ENCODE results near the gene RHOT2.

Gene RHOT2

GRCh38 chr16:678209-678857 lies 10.4 kb downstream of the RHOT2 start:
- H3K27ac ChIP-seq (ENCODE audit: low read length, poor library complexity, severe bottlenecking) = no peak overlapping the region
- 92% methylated on average over 21 of the region's 21 CpGs for WGBS

GRCh38 chr16:678858-679813 lies 11.2 kb downstream of the RHOT2 start:
- peak overlapping the region; percentile 88 for H3K4me2 ChIP-seq (ENCODE audit: low read length, poor library complexity, severe bottlenecking)
- H3K23ac ChIP-seq (ENCODE audit: low read length in 2 of 2) = no peak overlapping the region
- peak overlapping the region; percentile 10 to 92 for H3K4ac ChIP-seq (ENCODE audit: low read depth in 1 of 2, low read length in 2 of 2)
- no peak overlapping the region for H2BK120ac ChIP-seq (ENCODE audit: low read depth, low read length)
- peaks cover 68% of the 10 kb centered on the region for H3K4me1 ChIP-seq (ENCODE audit: control insufficient read depth, insufficient read depth, low read depth, low read length)
- peak overlapping the region; percentile 83 for H3K27ac ChIP-seq (ENCODE audit: low read length, poor library complexity, severe bottlenecking)
- peak overlapping the region; percentile 52 to 80 for H3K4me3 ChIP-seq (ENCODE audit: insufficient read depth in 1 of 2, low read depth in 1 of 2, low read length in 2 of 2)
- peak overlapping the region; percentile 50 to 95 for H3K18ac ChIP-seq (ENCODE audit: low read depth in 1 of 2, low read length in 2 of 2)
- H4K8ac ChIP-seq (ENCODE audit: low read length) = peak overlapping the region; percentile 86
- H3K79me1 ChIP-seq (replicated peaks; ENCODE audit: low read length, poor library complexity, severe bottlenecking) = peaks cover 6% of the 10 kb centered on the region
- H3K36me3 ChIP-seq (ENCODE audit: control insufficient read depth in 1 of 2, insufficient read depth in 2 of 2, low read depth in 1 of 2, low read length in 2 of 2) = peaks cover 22 to 51% of the 10 kb centered on the region in 2 experiments
- H4K91ac ChIP-seq (ENCODE audit: low read length) = peak overlapping the region; percentile 70
- 38% methylated on average over 46 of the region's 52 CpGs for WGBS
- peak overlapping the region in 1 of 2 experiments; percentile 92 for H3K14ac ChIP-seq (ENCODE audit: low read length in 2 of 2)
- peak overlapping the region; percentile 1 for H2AK5ac ChIP-seq (ENCODE audit: low read length, severe bottlenecking)
- peak overlapping the region; percentile 15 for H2BK15ac ChIP-seq (ENCODE audit: low read depth, poor library complexity, severe bottlenecking)
- peak overlapping the region; percentile 55 for H3K9ac ChIP-seq (ENCODE audit: low read length)
- peak overlapping the region; percentile 33 for H2AFZ ChIP-seq (ENCODE audit: low read depth, low read length)
- H2BK12ac ChIP-seq (ENCODE audit: low read length in 2 of 2) = peak overlapping the region; percentile 14 to 70
- no peaks in the 10 kb centered on the region for H3K27me3 ChIP-seq (ENCODE audit: control insufficient read depth in 1 of 2, insufficient read depth in 1 of 2, low read length in 2 of 2)
- H3K9me3 ChIP-seq (ENCODE audit: control insufficient read depth, low read length) = no peaks in the 10 kb centered on the region
- no peak overlapping the region for H2BK5ac ChIP-seq (ENCODE audit: low read depth, low read length, poor library complexity, severe bottlenecking)
- peak; percentile 67 for DNase-seq

More at GRCh38 chr16:678209-678857, 10.4 kb downstream of the RHOT2 start:
- Histone ChIP-seq H3K4me2 (ENCODE audit: low read length, poor library complexity, severe bottlenecking) (no peak overlapping the region), H2BK5ac (ENCODE audit: low read depth, low read length, poor library complexity, severe bottlenecking) (no peak overlapping the region), H3K4me1 (ENCODE audit: control insufficient read depth, insufficient read depth, low read depth, low read length) (peaks cover 62% of the 10 kb centered on the region), H2BK15ac (ENCODE audit: low read depth, poor library complexity, severe bottlenecking) (no peak overlapping the region), H3K4me3 (ENCODE audit: insufficient read depth in 1 of 2, low read depth in 1 of 2, low read length in 2 of 2) (no peak overlapping the region), H3K9me3 (ENCODE audit: control insufficient read depth, low read length) (no peaks in the 10 kb centered on the region), H3K14ac (ENCODE audit: low read length in 2 of 2) (no peak overlapping the region), H4K91ac (ENCODE audit: low read length) (no peak overlapping the region), H3K4ac (ENCODE audit: low read depth in 1 of 2, low read length in 2 of 2) (no peak overlapping the region), H3K79me1 (replicated peaks; ENCODE audit: low read length, poor library complexity, severe bottlenecking) (peaks cover 2% of the 10 kb centered on the region), H2BK12ac (ENCODE audit: low read length in 2 of 2) (no peak overlapping the region), H3K36me3 (ENCODE audit: control insufficient read depth in 1 of 2, insufficient read depth in 2 of 2, low read depth in 1 of 2, low read length in 2 of 2) (peaks cover 24 to 53% of the 10 kb centered on the region in 2 experiments), H2BK120ac (ENCODE audit: low read depth, low read length) (no peak overlapping the region), H3K18ac (ENCODE audit: low read depth in 1 of 2, low read length in 2 of 2) (no peak overlapping the region), H3K27me3 (ENCODE audit: control insufficient read depth in 1 of 2, insufficient read depth in 1 of 2, low read length in 2 of 2) (no peaks in the 10 kb centered on the region), H3K23ac (ENCODE audit: low read length in 2 of 2) (no peak overlapping the region), H3K9ac (ENCODE audit: low read length) (no peak overlapping the region), H2AFZ (ENCODE audit: low read depth, low read length) (no peak overlapping the region), H4K8ac (ENCODE audit: low read length) (no peak overlapping the region), H2AK5ac (ENCODE audit: low read length, severe bottlenecking) (peak overlapping the region; percentile 1)
- no peak for DNase-seq

GRCh38 chr16:679814-680624 lies 12.1 kb downstream of the RHOT2 start, which contains the start of gene STUB1:
STUB1 (plus strand) TSS chr16:680410; CDS start chr16:680526, 116 bp downstream.
- Histone ChIP-seq H3K9me3 (ENCODE audit: control insufficient read depth, low read length) (no peaks in the 10 kb centered on the region), H3K4me1 (ENCODE audit: control insufficient read depth, insufficient read depth, low read depth, low read length) (peaks cover 71% of the 10 kb centered on the region), H3K14ac (ENCODE audit: low read length in 2 of 2) (peak within 1 kb of the TSS in 1 of 2 experiments; percentile 92), H2AK5ac (ENCODE audit: low read length, severe bottlenecking) (no peak within 1 kb of the TSS), H3K4ac (ENCODE audit: low read depth in 1 of 2, low read length in 2 of 2) (peak within 1 kb of the TSS; percentile 91 to 92), H2BK5ac (ENCODE audit: low read depth, low read length, poor library complexity, severe bottlenecking) (peak within 1 kb of the TSS; percentile 20), H3K18ac (ENCODE audit: low read depth in 1 of 2, low read length in 2 of 2) (peak within 1 kb of the TSS; percentile 58 to 99), H3K4me2 (ENCODE audit: low read length, poor library complexity, severe bottlenecking) (peak within 1 kb of the TSS; percentile 88), H2AFZ (ENCODE audit: low read depth, low read length) (peak within 1 kb of the TSS; percentile 81), H4K8ac (ENCODE audit: low read length) (peak within 1 kb of the TSS; percentile 92), H3K9ac (ENCODE audit: low read length) (peak within 1 kb of the TSS; percentile 94), H4K91ac (ENCODE audit: low read length) (peak within 1 kb of the TSS; percentile 83), H3K23ac (ENCODE audit: low read length in 2 of 2) (peak within 1 kb of the TSS in 1 of 2 experiments; percentile 85), H2BK15ac (ENCODE audit: low read depth, poor library complexity, severe bottlenecking) (peak within 1 kb of the TSS; percentile 15), H3K4me3 (ENCODE audit: insufficient read depth in 1 of 2, low read depth in 1 of 2, low read length in 2 of 2) (peak within 1 kb of the TSS; percentile 80 to 93), H3K27ac (ENCODE audit: low read length, poor library complexity, severe bottlenecking) (peak within 1 kb of the TSS; percentile 88), H3K79me1 (replicated peaks; ENCODE audit: low read length, poor library complexity, severe bottlenecking) (peaks cover 8% of the 10 kb centered on the region), H2BK12ac (ENCODE audit: low read length in 2 of 2) (peak within 1 kb of the TSS in 1 of 2 experiments; percentile 70), H3K36me3 (ENCODE audit: control insufficient read depth in 1 of 2, insufficient read depth in 2 of 2, low read depth in 1 of 2, low read length in 2 of 2) (peaks cover 24 to 52% of the 10 kb centered on the region in 2 experiments), H2BK120ac (ENCODE audit: low read depth, low read length) (peak within 1 kb of the TSS; percentile 91), H3K27me3 (ENCODE audit: control insufficient read depth in 1 of 2, insufficient read depth in 1 of 2, low read length in 2 of 2) (no peaks in the 10 kb centered on the region)
- 3% methylated on average over 46 of the region's 91 CpGs for WGBS
- DNase-seq = peak; percentile 90

Measured in mesenchymal stem cell (in vitro differentiated cells and primary cell).